MM.1S (cell line): ENCODE measurements around the gene STARD10.

Source experiments
- DNase-seq: peaks from one replicate; pipeline ENCODE4 v3.0.0-alpha.2; 2015
- H2AFZ ChIP-seq: fragments of 300-600 bp; sonication (generic); 2 replicates; pipeline ENCODE4 v1.6.0; 2016; ENCODE audit warnings: antibody characterized with exemption, low read length
- H3F3A ChIP-seq: fragments of 300-600 bp; sonication (generic); 2 replicates; pipeline ENCODE4 v1.6.1; 2016; ENCODE audit warnings: mild to moderate bottlenecking, antibody characterized with exemption, low read length, moderate library complexity, mixed read lengths; ENCODE audit not compliant: insufficient read depth
- H3K27ac ChIP-seq: fragments of 300-600 bp; sonication (generic); 2 replicates; pipeline ENCODE4 v1.5.1; 2016; ENCODE audit warnings: mild to moderate bottlenecking, low read length
- H3K27me3 ChIP-seq: fragments of 300-600 bp; sonication (generic); replicated peaks from 2 replicates; pipeline ENCODE4 v1.6.0; 2016; ENCODE audit warnings: low read length; ENCODE audit not compliant: insufficient read depth
- H3K36me3 ChIP-seq: fragments of 300-600 bp; sonication (generic); replicated peaks from 2 replicates; pipeline ENCODE4 v1.6.1; 2016; ENCODE audit warnings: mild to moderate bottlenecking, low read length, mixed read lengths; ENCODE audit not compliant: insufficient read depth
- H3K4me1 ChIP-seq: fragments of 300-600 bp; sonication (generic); 2 replicates; pipeline ENCODE4 v1.6.1; 2016; ENCODE audit warnings: low read length, mixed read lengths
- H3K4me2 ChIP-seq: fragments of 300-600 bp; sonication (generic); 2 replicates; pipeline ENCODE4 v1.6.0; 2016; ENCODE audit warnings: low read depth, low read length
- H3K4me3 ChIP-seq: fragments of 300-600 bp; sonication (generic); 2 replicates; pipeline ENCODE4 v1.5.1; 2016; ENCODE audit warnings: low read length, mixed read lengths
- H3K79me2 ChIP-seq: fragments of 300-600 bp; sonication (generic); 2 replicates; pipeline ENCODE4 v1.6.1; 2016; ENCODE audit warnings: mixed run types, low read length, mixed read lengths
- H3K9ac ChIP-seq: fragments of 300-600 bp; sonication (generic); 2 replicates; pipeline ENCODE4 v1.6.1; 2016; ENCODE audit warnings: low read length, mixed read lengths
- H3K9me2 ChIP-seq: fragments of 300-600 bp; sonication (generic); replicated peaks from 2 replicates; pipeline ENCODE4 v1.6.1; 2016; ENCODE audit warnings: mild to moderate bottlenecking, low read length, mixed read lengths; ENCODE audit not compliant: insufficient read depth
- H3K9me3 ChIP-seq: fragments of 300-600 bp; sonication (generic); replicated peaks from 2 replicates; pipeline ENCODE4 v1.6.1; 2016; ENCODE audit warnings: mild to moderate bottlenecking, low read length, mixed read lengths; ENCODE audit not compliant: insufficient read depth
- H4K20me1 ChIP-seq: fragments of 300-600 bp; sonication (generic); 2 replicates; pipeline ENCODE4 v1.6.1; 2016; ENCODE audit warnings: mild to moderate bottlenecking, low read length, moderate library complexity, mixed read lengths; ENCODE audit not compliant: insufficient read depth
- CTCF ChIP-seq: fragments of 300-600 bp; sonication (generic); IDR thresholded peaks from 2 replicates; pipeline ENCODE4 v1.5.1; 2016; ENCODE audit warnings: antibody characterized with exemption, low read length, mixed read lengths
- EZH2 ChIP-seq: fragments of 300-600 bp; sonication (generic); optimal IDR thresholded peaks from 2 replicates; pipeline ENCODE3; 2017; ENCODE audit warnings: low read depth, mild to moderate bottlenecking, antibody characterized with exemption, low read length, mixed read lengths
- EZH2phosphoT487 ChIP-seq: fragments of 300-600 bp; sonication (generic); IDR thresholded peaks from 2 replicates; pipeline ENCODE4 v1.6.1; 2018; ENCODE audit warnings: antibody characterized with exemption, low read length

STARD10 gene

GRCh38 chr11:72766152-72766902, 27.5 kb downstream of the STARD10 start:
- no peak overlapping the region for H3K9ac ChIP-seq
- H3K79me2 ChIP-seq: no peaks in the 10 kb centered on the region
- H3K4me2 ChIP-seq: no peak overlapping the region
- no peak overlapping the region for H2AFZ ChIP-seq
- TF ChIP-seq EZH2 (no peak), EZH2phosphoT487 (no peak), CTCF (no peak)
- no peak overlapping the region for H3K4me3 ChIP-seq
- no peaks in the 10 kb centered on the region for H3K27me3 ChIP-seq
- H3K36me3 ChIP-seq: no peaks in the 10 kb centered on the region
- H3K9me3 ChIP-seq: no peaks in the 10 kb centered on the region
- H3K4me1 ChIP-seq: 0 out of 2 replicates have a peak, but pooled peaks cover 7% of the 10 kb centered on the region
- no peaks in the 10 kb centered on the region for H3F3A ChIP-seq
- no peak for DNase-seq
- H4K20me1 ChIP-seq: no peaks in the 10 kb centered on the region
- H3K9me2 ChIP-seq: no peaks in the 10 kb centered on the region
- no peak overlapping the region for H3K27ac ChIP-seq

GRCh38 chr11:72764503-72764902, 29.3 kb downstream of the STARD10 start:
- no peaks in the 10 kb centered on the region for H3K9me2 ChIP-seq

GRCh38 chr11:72763823-72764222, 30.0 kb downstream of the STARD10 start:
- Histone ChIP-seq H3K27ac (no peak overlapping the region), H3F3A (no peaks in the 10 kb centered on the region), H2AFZ (no peak overlapping the region), H3K79me2 (no peaks in the 10 kb centered on the region), H3K9me2 (no peaks in the 10 kb centered on the region), H4K20me1 (no peaks in the 10 kb centered on the region), H3K4me1 (0 out of 2 replicates have a peak, but pooled peaks cover 7% of the 10 kb centered on the region), H3K27me3 (no peaks in the 10 kb centered on the region), H3K9me3 (no peaks in the 10 kb centered on the region), H3K4me2 (no peak overlapping the region), H3K4me3 (no peak overlapping the region), H3K36me3 (no peaks in the 10 kb centered on the region), H3K9ac (no peak overlapping the region)
- no peak for TF ChIP-seq EZH2
- no peak for TF ChIP-seq CTCF
- TF ChIP-seq EZH2phosphoT487: no peak
- no peak for DNase-seq

More at GRCh38 chr11:72764503-72764902, 29.3 kb downstream of the STARD10 start:
- H2AFZ ChIP-seq: no peak overlapping the region
- no peaks in the 10 kb centered on the region for H3K9me3 ChIP-seq
- 0 out of 2 replicates have a peak, but pooled peaks cover 7% of the 10 kb centered on the region for H3K4me1 ChIP-seq
- no peak for DNase-seq
- H4K20me1 ChIP-seq: no peaks in the 10 kb centered on the region
- H3K79me2 ChIP-seq: no peaks in the 10 kb centered on the region
- H3K36me3 ChIP-seq: no peaks in the 10 kb centered on the region
- no peak overlapping the region for H3K27ac ChIP-seq
- no peak overlapping the region for H3K4me3 ChIP-seq
- H3K27me3 ChIP-seq: no peaks in the 10 kb centered on the region
- H3K9ac ChIP-seq: no peak overlapping the region
- H3F3A ChIP-seq: no peaks in the 10 kb centered on the region
- TF ChIP-seq EZH2phosphoT487 (no peak), EZH2 (no peak), CTCF (no peak)
- no peak overlapping the region for H3K4me2 ChIP-seq
